HepG2 (cell line): ENCODE measurements around the gene C1QTNF5.

Experiments
- CTCF ChIP-seq: sonication (generic); formaldehyde crosslinking; IDR thresholded peaks from 2 replicates; pipeline ENCODE4 v1.5.0; 2020; ENCODE audit warnings: mild to moderate bottlenecking, missing genetic modification reagents, moderate library complexity
- EZH2 ChIP-seq: conservative IDR thresholded peaks from 2 replicates; pipeline ENCODE4 v1.6.1; 2012; ENCODE audit warnings: mild to moderate bottlenecking, low read depth, low read length, moderate library complexity
- NR2C2 ChIP-seq: sonication (generic); formaldehyde crosslinking; IDR thresholded peaks from 2 replicates; pipeline ENCODE4 v1.4.0; 2020; ENCODE audit warnings: missing genetic modification reagents, mild to moderate bottlenecking, moderate library complexity, borderline replicate concordance
- THAP9 ChIP-seq: sonication (generic); formaldehyde crosslinking; IDR thresholded peaks from 2 replicates; pipeline ENCODE4; 2020; ENCODE audit warnings: missing genetic modification reagents, mild to moderate bottlenecking, borderline replicate concordance
- ZNF816 ChIP-seq: sonication (generic); formaldehyde crosslinking; IDR thresholded peaks from 2 replicates; pipeline ENCODE4 v1.8.0; 2022; ENCODE audit warnings: missing genetic modification reagents, mild to moderate bottlenecking, borderline replicate concordance

GRCh38 chr11:119347242-119347641, 6.6 kb upstream of the C1QTNF5 start:
- TF ChIP-seq THAP9 (no peak), ZNF816 (no peak), CTCF (CRISPR knock-in tag) (no peak), NR2C2 (no peak), EZH2 (no peak)
